ENCODE measurements around the gene LSM5. TPM values are rescaled to one million over a fixed set of nuclear protein-coding genes. Genes with fewer than 3 reads are reported as not detected.

The LSM5 gene
- polyA plus RNA-seq, 2 donors: 59.0 to 82.0 TPM

DNA sequence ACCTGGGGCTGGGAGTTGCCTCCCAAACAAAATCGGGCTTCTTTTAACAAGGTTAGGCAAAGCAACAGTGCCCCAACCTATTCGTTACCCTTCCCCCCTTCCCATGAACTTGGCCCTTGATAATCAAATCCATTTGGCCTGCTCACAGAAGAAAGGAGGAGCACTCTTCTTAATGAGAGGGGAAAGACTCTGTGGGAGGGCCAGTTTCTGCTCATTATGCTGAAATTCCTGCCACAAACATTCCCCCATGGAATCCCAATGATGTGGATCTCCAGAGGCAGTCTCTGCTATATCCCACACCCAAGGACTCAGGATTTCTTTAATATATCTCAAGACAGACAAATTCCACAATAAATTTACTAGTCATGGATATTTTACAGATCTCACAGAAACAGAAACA, 43.0 kb downstream of the LSM5 start:
- no peak overlapping the region for H3K4me3 ChIP-seq (ENCODE audit: low read depth in 1 of 2, low read length in 2 of 2)
- H3K4me1 ChIP-seq (ENCODE audit: control insufficient read depth in 2 of 2, insufficient read depth in 2 of 2, low read length in 1 of 2): no peaks in the 10 kb centered on the region
- no peaks in the 10 kb centered on the region for H3K27me3 ChIP-seq (ENCODE audit: control insufficient read depth in 1 of 2, insufficient read depth in 2 of 2, low read length in 2 of 2)
- H3K9me3 ChIP-seq (ENCODE audit: control insufficient read depth in 2 of 2, insufficient read depth in 1 of 2, low read depth in 1 of 2, low read length in 1 of 2): peaks cover 2 to 3% of the 10 kb centered on the region in 2 donors
- no peaks in the 10 kb centered on the region for H3K36me3 ChIP-seq (ENCODE audit: control insufficient read depth in 2 of 2, insufficient read depth in 2 of 2, low read length in 1 of 2)
- 74 to 77% methylated on average over 2 of the region's 2 CpGs for WGBS, 2 donors
- H3K27ac ChIP-seq (ENCODE audit: low read depth in 2 of 2, low read length in 1 of 2): no peak overlapping the region

DNA sequence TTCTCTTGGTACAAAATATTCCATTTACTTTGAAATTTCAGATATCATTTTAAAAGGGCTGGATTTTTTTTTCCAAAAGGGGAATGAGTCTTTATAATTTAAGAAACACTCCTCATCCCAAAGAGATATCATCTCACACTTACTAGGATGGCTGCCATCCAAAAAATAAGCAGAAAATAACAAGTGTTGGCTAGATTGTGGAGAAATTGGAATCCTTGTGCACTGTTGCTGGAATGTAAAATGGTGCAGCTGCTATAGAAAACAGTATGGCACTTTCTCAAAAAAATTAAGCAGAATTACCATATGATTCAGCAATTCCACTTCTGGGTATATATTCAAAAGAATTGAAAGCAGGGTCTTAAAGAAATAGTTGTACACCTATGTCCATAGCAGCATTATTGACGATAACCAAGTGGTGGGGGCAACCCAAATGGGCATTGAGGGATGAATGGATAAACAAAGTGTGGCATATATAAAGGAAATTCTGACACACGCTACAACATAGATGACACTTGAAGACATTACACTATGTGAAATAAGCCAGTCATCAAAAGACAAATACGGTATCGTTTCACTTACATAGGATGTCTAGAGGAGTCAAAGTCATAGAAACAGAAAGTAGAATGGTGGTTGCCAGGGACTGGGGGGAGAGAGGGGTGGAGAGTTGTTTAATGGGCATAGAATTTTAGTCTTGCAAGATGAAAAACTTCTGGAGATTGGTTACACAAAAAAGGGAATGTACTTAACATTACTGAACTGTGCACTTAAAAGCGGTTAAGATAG, 53.8 kb downstream of the LSM5 start:
- H3K4me3 ChIP-seq (ENCODE audit: low read depth in 1 of 2, low read length in 2 of 2): no peak overlapping the region
- H3K36me3 ChIP-seq (ENCODE audit: control insufficient read depth in 2 of 2, insufficient read depth in 2 of 2, low read length in 1 of 2): no peaks in the 10 kb centered on the region
- H3K4me1 ChIP-seq (ENCODE audit: control insufficient read depth in 2 of 2, insufficient read depth in 2 of 2, low read length in 1 of 2): no peaks in the 10 kb centered on the region
- H3K9me3 ChIP-seq (ENCODE audit: control insufficient read depth in 2 of 2, insufficient read depth in 1 of 2, low read depth in 1 of 2, low read length in 1 of 2): no peaks in the 10 kb centered on the region
- no peaks in the 10 kb centered on the region for H3K27me3 ChIP-seq (ENCODE audit: control insufficient read depth in 1 of 2, insufficient read depth in 2 of 2, low read length in 2 of 2)
- H3K27ac ChIP-seq (ENCODE audit: low read depth in 2 of 2, low read length in 1 of 2): no peak overlapping the region
- 91 to 93% methylated on average over 5 of the region's 5 CpGs for WGBS, 2 donors

Other genes starting within 250 kb of the LSM5 start
- gene AVL9, start 5.1 kb upstream of the LSM5 start, polyA plus RNA-seq: 1 to 10 TPM; 8.8 to 9.2 TPM